ENCODE results near the gene GPR34.

- no peak for TF ChIP-seq POLR2A (IDR thresholded peaks at IDR 0.05)
- no peak for TF ChIP-seq CTCF (IDR thresholded peaks at IDR 0.05)
Measured at GRCh38 chrX:41670112-41670511, 18.7 kb upstream of the GPR34 start.

Data from right lobe of liver (tissue), 4 donors.